Heart right ventricle (tissue), 16 donors: ENCODE results near the gene DUSP14. TPM values are rescaled to one million over a fixed set of nuclear protein-coding genes. Genes with fewer than 3 reads are reported as not detected.
"Not testable (repeated sequence)": the region's sequence is repeated elsewhere in the genome, so short reads cannot be mapped to it uniquely, and the experiment has no call there.

ENCODE experiments used
- ATAC-seq, 8 donors: fragments of 200-7000 bp; cut with Tn5 transposase; one replicate each; pipeline ENCODE4 v1.9.1; 2020; ENCODE audit warnings: mild to moderate bottlenecking in 8 of 8, moderate library complexity in 8 of 8, moderate number of reproducible peaks in 1 of 8
- DNase-seq, 2 donors: peaks; one replicate each; pipeline ENCODE4 v3.0.0-alpha.2; 2020
- H3K27ac ChIP-seq, 10 donors: fragments of 200-600 bp; sonication (generic) in 2 of 10; one replicate each; pipeline versions ENCODE4 v1.5.0 to v1.8.0; 2020 to 2022; ENCODE audit warnings: mild to moderate bottlenecking in 3 of 10
- H3K27me3 ChIP-seq, 7 donors: fragments of 200-600 bp; one replicate each; pipeline ENCODE4 v1.8.0; 2021 to 2022; ENCODE audit warnings: mild to moderate bottlenecking in 2 of 7
- H3K36me3 ChIP-seq, 9 donors: fragments of 200-600 bp; sonication (generic) in 1 of 9; one replicate each; pipeline versions ENCODE4 v1.5.0 to v1.8.0; 2020 to 2022; ENCODE audit warnings: mild to moderate bottlenecking in 2 of 9
- H3K4me1 ChIP-seq, 9 donors: fragments of 200-600 bp; sonication (generic) in 1 of 9; one replicate each; pipeline versions ENCODE4 v1.5.0 to v1.8.0; 2020 to 2022; ENCODE audit warnings: mild to moderate bottlenecking in 4 of 9
- H3K4me3 ChIP-seq, 10 donors: fragments of 200-600 bp; sonication (generic) in 2 of 10; one replicate each; pipeline versions ENCODE4 v1.5.0 to v1.8.0; 2020 to 2022; ENCODE audit warnings: mild to moderate bottlenecking in 7 of 10, moderate library complexity in 2 of 10
- H3K9me3 ChIP-seq, 11 donors: fragments of 200-600 bp in 10 of 11; sonication (generic) in 2 of 11; one replicate each; pipeline versions ENCODE4 v1.5.0 to v1.8.0; 2013 to 2022; ENCODE audit warnings: mild to moderate bottlenecking in 2 of 11, control low read depth in 1 of 11, moderate library complexity in 1 of 11
- CTCF ChIP-seq, 9 donors: fragments of 200-600 bp; sonication (generic) in 2 of 9; IDR thresholded peaks; one replicate each; pipeline versions ENCODE4 v1.5.0 to v1.8.0; 2021 to 2022; ENCODE audit warnings: antibody characterized with exemption in 9 of 9, mild to moderate bottlenecking in 5 of 9, moderate library complexity in 1 of 9
- WGBS, 2 donors: extraction: QIAGEN DNeasy Blood & Tissue Kit; methylation state at CpG; one replicate each; pipeline ENCODE4 v1.1.7; 2013; ENCODE audit warnings: inconsistent platforms in 1 of 2; 5-methylcytosine and 5-hydroxymethylcytosine counted together
- intact Hi-C, 10 donors: fragments of 100-400 bp; cut with DNase I; formaldehyde crosslinking; loops; one replicate each; pipeline versions ENCODE4 v1.11.1 to v1.14.2; 2022
- long read RNA-seq, 3 donors: library from polyadenylated mRNA; unstranded; transcript quantifications; one replicate each; pipeline ENCODE4 v2.0.0, GENCODE V29; 2020 to 2021
- polyA plus RNA-seq, 2 donors: library from polyadenylated mRNA; stranded (reverse); fragments of 200-250 nt; gene quantifications; one replicate each; pipeline ENCODE4 v1.2.3, GENCODE V29; 2013
- total RNA-seq, 10 donors: library from RNA; stranded (reverse); fragmentation: NEBNext Ultra II Directional in 3 of 10; extraction: Animal tissue kit (Norgen Biotek cat#: 25700) in 3 of 10; gene quantifications; one replicate each; pipeline versions ENCODE4 v1.2.1 to v1.2.4, GENCODE V29; 2021 to 2023
- donor health status: Arrhythmogenic right ventricular cardiomyopathy.
- donor health status: ischemic (EF 13 %, LVEDD 7.1; RV severe dilation, severe dysfunction).
- donor health status: healthy with polysubstance abuse.
- donor health status: DM: no; HTN: yes; CAD: no.
- donor health status: DM: no; HTN: no; CAD: no.
- donor health status: ischemic (EF 25% LVEDD 6.9; RV normal size, moderate dysfunction).
- donor health status: ischemic (EF 25% LVEDD 5.7; RV mildly dilated, moderate dysfunction).
- donor health status: healthy.
- donor health status: DM: yes; HTN: yes; CAD: no.
- donor health status: Ischemic cardiomyopathy.
- donor health status: ischemic (EF 35%, LVEDD 5.7; RV mildly dilated, moderate dysfunction).
- donor health status: nonischemic (EF 11% LVEDD 7.7; RV severe dilation, severe dysfunction).
- donor health status: DM: yes; HTN: yes; CAD: no.
- donor health status: PGD.
- donor health status: ischemic (EF 29% LVEDD 5.4; RV normal size, mild dysfunction).
- donor health status: nonischemic (EF 23%, LVEDD 6.1; RV moderate dilation, normal function).

Gene DUSP14
- total RNA-seq, result 10 to 100 TPM; 12.6 to 21.7 (median 18.5) TPM
- 10 to 100 TPM in 1 of 2 donors, 1 to 10 TPM in 1; 6.0 to 18.8 TPM for polyA plus RNA-seq
- long read RNA-seq, donor 1, transcript DUSP14-206 (3 exons, 1,537 nt), result major isoform, 24 of 26 reads
- long read RNA-seq, donor 1, partial matches to known transcripts, result 2 of 26 reads
- long read RNA-seq, donor 1, other reads (novel, unspliced or antisense), result 0 of 26 reads
- long read RNA-seq, donor 2, transcript DUSP14-206 (3 exons, 1,537 nt), result major isoform, 18 of 20 reads
- long read RNA-seq, donor 2, partial matches to known transcripts, result 0 of 20 reads
- long read RNA-seq, donor 2, other reads (novel, unspliced or antisense), result 1 of 20 reads
- long read RNA-seq, donor 3, transcript DUSP14-206 (3 exons, 1,537 nt), result major isoform, 61 of 64 reads
- long read RNA-seq, donor 3, partial matches to known transcripts, result 0 of 64 reads
- long read RNA-seq, donor 3, other reads (novel, unspliced or antisense), result 1 of 64 reads

- Histone ChIP-seq H3K4me3 (peak within 1 kb of the TSS; percentile 71 to 99 (median 86)), H3K36me3 (no peaks in the 10 kb centered on the region), H3K27ac (peak within 1 kb of the TSS; percentile 69 to 94 (median 90)), H3K27me3 (peaks cover 0 to 24% (median 0%) of the 10 kb centered on the region in 7 donors), H3K4me1 (peaks cover 0 to 44% (median 40%) of the 10 kb centered on the region in 9 donors), H3K9me3 (no peaks in the 10 kb centered on the region)
- no peak for TF ChIP-seq CTCF (IDR thresholded peaks at IDR 0.05)
- WGBS, 2 donors, result 0 to 1% methylated on average over 67 to 100 of the region's 100 CpGs
- peak; percentile 73 to 86 for DNase-seq
- intact Hi-C loops, result loop anchor here in 3 of 10 donors (2.0 to 10.0 kb wide), 4 partner anchors 65 to 153 kb away; partner anchors contain the start of genes ACACA (in 2 of the 3), TADA2A (in 2 of the 3) and DDX52 (in 1 of the 3)
- peak; percentile 80 to 95 (median 87) for ATAC-seq
Observed at GRCh38 chr17:37489197-37490001, at the start of gene DUSP14. Gene DUSP14, plus strand, starts transcription at chr17:37489891. Its CDS starts 22,382 bp downstream, at chr17:37512273.

- 95 to 99% methylated on average over 2 of the region's 2 CpGs for WGBS, 2 donors
- Histone ChIP-seq H3K27me3 (no peaks in the 10 kb centered on the region), H3K4me1 (no peaks in the 10 kb centered on the region), H3K9me3 (no peaks in the 10 kb centered on the region), H3K4me3 (no peak overlapping the region), H3K36me3 (peaks cover 0 to 97% (median 59%) of the 10 kb centered on the region in 9 donors), H3K27ac (no peak overlapping the region)
- ATAC-seq (no peak), DNase-seq (no peak)
- intact Hi-C loops, result no loop called here
- no peak for TF ChIP-seq CTCF (IDR thresholded peaks at IDR 0.05)
Observed at GRCh38 chr17:37440424-37440823, 49.3 kb upstream of the DUSP14 start.

GRCh38 chr17:37441369-37442014 is 48.2 kb upstream of the DUSP14 start:
- DNase-seq, H3K27me3 ChIP-seq, H3K9me3 ChIP-seq: not testable (repeated sequence)

GRCh38 chr17:37446027-37446426 is 43.7 kb upstream of the DUSP14 start:
- Histone ChIP-seq H3K4me1 (peaks cover 0 to 8% (median 0%) of the 10 kb centered on the region in 9 donors), H3K4me3 (no peak overlapping the region), H3K27ac (no peak overlapping the region), H3K9me3 (no peaks in the 10 kb centered on the region), H3K27me3 (no peaks in the 10 kb centered on the region), H3K36me3 (peaks cover 0 to 100% (median 44%) of the 10 kb centered on the region in 9 donors)
- no peak for TF ChIP-seq CTCF (IDR thresholded peaks at IDR 0.05)
- DNase-seq (no peak), ATAC-seq (no peak)
- intact Hi-C loops, result no loop called here
- 90 to 92% methylated on average over 4 of the region's 4 CpGs for WGBS, 2 donors

More at GRCh38 chr17:37441369-37442014, 48.2 kb upstream of the DUSP14 start:
- H3K4me3 ChIP-seq, ATAC-seq, H3K27ac ChIP-seq, H3K4me1 ChIP-seq, intact Hi-C loops: not testable (repeated sequence)
- 95 to 96% methylated on average over 12 of the region's 12 CpGs for WGBS, 2 donors
- H3K36me3 ChIP-seq, result peaks cover 0 to 99% (median 59%) of the 10 kb centered on the region in 9 donors
